GM19395 (cell line): Measurements from ENCODE around the gene RNASE13.

Experiments used
- ATAC-seq: cut with Tn5 transposase; IDR thresholded peaks from one replicate; pipeline ENCODE4 v1.9.1; 2021; ENCODE audit warnings: mild to moderate bottlenecking, moderate library complexity; ENCODE audit not compliant: unreplicated experiment

The RNASE13 gene, protein sequence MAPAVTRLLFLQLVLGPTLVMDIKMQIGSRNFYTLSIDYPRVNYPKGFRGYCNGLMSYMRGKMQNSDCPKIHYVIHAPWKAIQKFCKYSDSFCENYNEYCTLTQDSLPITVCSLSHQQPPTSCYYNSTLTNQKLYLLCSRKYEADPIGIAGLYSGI

GRCh38 chr14:21034707-21035106 is at the start of gene RNASE13:
Gene RNASE13 (minus strand): TSS chr14:21034807. CDS start chr14:21034288, 519 bp downstream.
- ATAC-seq: no peak

DNA sequence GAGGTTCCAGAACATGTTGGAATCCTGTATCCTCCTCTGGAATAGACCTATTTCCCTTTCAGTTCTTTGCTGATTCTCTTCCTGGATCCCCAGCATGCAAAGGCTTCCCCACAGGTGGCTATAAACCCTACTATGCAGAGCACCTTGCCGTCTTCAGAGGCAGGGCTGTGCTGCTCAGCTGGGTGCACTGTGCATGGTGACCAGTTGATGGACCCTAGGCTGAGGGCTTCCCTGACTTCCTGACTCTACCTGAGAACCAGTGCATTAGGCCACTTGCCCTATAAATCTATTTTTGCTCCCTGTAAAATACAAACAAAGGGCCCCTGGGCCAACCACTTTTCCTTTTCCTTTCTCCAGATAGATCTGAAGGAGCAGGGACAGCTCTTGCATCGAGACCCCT is 49.8 kb upstream of the RNASE13 start:
- ATAC-seq: no peak

- no peak for ATAC-seq
Measured at GRCh38 chr14:21083565-21084325, 49.1 kb upstream of the RNASE13 start.

- no peak for ATAC-seq
Measured at GRCh38 chr14:21081521-21082142, 47.0 kb upstream of the RNASE13 start.

GRCh38 chr14:21078726-21079125 is 44.1 kb upstream of the RNASE13 start:
- no peak for ATAC-seq

DNA sequence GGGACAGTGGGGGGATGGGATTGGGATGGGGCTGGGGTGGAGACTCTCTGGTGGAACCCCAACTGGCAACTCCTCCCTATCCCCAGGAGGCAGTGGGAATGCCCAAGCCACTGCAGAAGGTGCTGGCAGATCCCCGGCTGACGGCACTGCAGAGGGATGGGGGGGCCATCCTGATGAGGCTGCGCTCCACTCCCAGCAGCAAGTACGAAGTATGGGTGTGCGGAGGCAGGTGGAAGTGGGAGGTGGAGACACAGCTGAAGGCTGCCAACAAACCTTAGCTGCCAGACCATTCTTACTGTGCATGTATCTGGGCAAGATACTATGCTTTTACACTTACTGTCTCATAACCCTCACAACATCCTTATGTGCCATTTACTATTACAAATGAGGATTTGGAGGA is 43.7 kb upstream of the RNASE13 start:
- ATAC-seq: no peak

DNA sequence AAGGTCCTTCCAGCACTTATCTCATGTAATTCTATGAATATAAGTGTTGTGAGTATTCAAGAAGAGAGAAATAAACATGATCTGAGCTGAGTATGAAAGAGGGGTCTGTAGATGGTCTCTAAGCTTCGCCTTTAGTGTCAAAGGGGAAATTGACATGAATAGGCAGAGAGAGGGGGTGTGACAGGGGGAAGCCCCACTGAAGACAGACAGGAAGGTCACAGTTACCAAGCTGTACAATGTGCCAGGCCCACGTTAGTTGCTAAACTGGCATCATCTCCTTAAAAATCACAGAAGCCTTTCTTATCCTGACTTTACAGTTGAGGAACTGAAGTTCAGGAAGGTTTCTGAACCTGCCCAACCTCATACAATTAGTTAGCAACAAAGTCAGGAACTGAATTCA is 43.1 kb upstream of the RNASE13 start:
- ATAC-seq: no peak

DNA sequence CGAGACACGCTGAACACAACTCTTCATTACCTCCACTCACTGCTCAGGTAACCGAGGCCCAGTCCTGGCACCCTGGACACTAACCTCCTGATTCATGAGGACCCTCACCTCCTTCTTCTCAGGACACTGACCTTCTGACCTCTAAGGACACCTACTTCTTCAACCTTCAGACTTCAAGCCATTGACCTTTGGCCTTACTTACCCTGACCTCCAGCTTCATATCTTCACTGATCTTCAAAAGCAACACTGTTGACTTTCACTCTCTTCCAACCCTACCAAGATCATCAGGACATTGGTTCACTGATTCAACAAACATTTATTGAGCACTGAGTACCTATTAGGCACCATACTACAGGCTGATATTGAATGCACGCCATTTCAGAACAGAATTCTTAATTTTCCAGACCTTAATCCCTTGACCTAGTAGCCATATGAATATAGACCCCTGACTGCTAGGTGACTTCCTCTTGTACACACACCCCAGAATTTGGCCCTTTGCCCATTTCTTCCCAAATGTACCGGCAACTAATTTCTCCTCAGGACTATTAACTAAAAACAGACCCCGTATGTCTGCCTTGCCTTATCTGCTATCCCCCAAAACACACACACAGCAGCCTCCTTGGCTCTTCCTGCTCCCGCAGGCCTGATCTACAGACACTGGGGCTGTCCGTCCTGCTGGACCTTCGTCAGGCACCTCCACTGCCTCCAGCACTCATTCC is 41.3 kb upstream of the RNASE13 start:
- no peak for ATAC-seq

DNA sequence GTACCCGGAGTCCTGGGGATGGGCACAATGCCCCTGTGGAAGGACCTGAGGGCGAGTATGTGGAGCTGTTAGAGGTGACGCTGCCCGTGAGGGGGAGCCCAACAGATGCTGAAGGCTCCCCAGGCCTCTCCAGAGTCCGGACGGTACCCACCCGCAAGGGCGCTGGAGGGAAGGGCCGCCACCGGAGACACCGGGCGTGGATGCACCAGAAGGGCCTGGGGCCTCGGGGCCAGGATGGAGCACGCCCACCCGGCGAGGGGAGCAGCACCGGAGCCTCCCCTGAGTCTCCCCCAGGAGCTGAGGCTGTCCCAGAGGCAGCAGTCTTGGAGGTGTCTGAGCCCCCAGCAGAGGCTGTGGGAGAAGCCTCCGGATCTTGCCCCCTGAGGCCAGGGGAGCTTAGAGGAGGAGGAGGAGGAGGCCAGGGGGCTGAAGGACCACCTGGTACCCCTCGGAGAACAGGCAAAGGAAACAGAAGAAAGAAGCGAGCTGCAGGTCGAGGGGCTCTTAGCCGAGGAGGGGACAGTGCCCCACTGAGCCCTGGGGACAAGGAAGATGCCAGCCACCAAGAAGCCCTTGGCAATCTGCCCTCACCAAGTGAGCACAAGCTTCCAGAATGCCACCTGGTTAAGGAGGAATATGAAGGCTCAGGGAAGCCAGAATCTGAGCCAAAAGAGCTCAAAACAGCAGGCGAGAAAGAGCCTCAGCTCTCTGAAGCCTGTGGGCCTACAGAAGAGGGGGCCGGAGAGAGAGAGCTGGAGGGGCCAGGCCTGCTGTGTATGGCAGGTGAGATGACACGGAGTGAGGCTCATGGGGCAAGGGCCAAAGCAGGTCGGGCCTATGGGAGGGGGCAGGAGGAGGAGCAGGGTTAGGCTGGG is 40.0 kb upstream of the RNASE13 start:
- no peak for ATAC-seq

- no peak for ATAC-seq
Measured at GRCh38 chr14:21073921-21074320, 39.3 kb upstream of the RNASE13 start.

DNA sequence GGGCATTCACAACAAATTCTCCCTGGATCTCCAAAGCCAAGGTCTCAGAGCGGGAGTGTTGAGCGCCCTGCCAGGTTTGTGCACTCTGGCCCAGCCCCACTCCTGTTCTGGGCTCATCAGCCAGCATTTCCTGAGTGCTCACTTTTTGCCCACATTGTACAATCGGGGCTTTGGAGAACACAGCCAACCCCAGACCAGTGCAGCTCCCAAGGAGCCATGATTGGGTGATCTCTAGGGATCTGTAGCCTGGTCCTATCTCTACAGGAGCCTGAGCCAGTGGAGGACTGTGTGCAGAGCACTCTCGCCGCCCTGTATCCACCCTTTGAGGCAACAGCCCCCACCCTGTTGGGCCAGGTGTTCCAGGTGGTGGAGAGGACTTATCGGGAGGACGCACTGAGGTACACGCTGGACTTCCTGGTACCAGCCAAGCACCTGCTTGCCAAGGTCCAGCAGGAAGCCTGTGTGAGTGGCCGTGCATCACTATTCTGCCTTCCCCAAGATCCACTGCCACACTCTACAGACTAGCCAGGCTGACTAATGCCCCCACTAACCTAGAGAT is 38.3 kb upstream of the RNASE13 start:
- no peak for ATAC-seq

DNA sequence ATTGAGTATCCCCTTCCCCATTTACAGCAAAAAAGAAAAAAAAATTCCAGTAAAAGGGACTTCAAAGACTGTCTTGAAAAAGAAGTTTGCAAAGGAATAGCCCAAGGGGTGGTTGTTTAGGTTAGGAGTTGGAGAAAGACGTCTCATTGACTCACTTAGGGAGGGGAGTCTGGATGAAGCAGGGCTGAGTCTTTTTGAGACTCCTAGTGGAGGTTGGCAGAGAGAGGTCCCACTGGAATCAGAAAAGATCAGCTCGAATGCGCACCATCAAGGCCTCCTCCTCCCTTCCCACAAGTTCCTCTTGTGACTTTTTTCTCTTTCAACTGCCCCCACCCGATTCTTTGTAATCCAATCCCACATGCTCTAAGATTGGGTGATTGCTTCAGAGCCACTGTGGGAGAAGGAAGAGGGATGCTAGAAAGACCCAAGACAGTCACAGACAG is 37.4 kb upstream of the RNASE13 start:
- ATAC-seq: no peak

- peak; percentile 83 for ATAC-seq
Measured at GRCh38 chr14:21071225-21072030, 36.8 kb upstream of the RNASE13 start.

GRCh38 chr14:21070610-21071224 is 36.1 kb upstream of the RNASE13 start:
- peak; percentile 26 for ATAC-seq

DNA sequence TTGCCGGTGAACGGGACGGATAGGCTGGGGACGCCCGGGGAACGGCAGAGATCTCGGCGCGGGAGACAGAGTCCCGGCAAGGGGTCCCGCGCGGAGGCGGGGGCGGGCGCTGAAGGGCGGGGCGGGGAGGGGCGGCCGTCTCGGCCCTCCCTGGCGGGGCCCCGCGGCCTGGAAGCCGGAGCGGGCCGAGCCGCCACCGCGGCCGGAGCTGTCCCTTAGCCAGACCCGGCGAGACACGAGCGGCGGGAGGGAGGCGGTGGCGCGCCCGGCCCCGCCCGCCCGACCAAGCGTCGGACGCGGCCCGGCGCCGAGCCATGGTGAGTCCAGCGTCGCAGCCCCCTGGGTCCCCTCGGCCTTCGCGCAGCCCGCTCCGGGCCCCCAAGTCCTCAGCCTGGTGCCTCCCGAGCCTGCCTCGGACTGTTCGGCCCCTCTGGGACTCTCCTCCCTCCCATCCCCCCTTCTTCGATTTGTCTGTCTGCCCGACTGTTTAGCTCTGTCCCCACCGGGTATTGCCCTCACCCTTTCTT is 35.5 kb upstream of the RNASE13 start, which contains the start of gene ARHGEF40:
TSS of gene ARHGEF40 (plus strand) at position 222 of the 527 bp plus-strand sequence. CDS start at position 315, 93 bp downstream.
- no peak for ATAC-seq

GRCh38 chr14:21069388-21070082 is 34.9 kb upstream of the RNASE13 start:
- ATAC-seq: no peak

GRCh38 chr14:21068521-21069387 is 34.1 kb upstream of the RNASE13 start:
- ATAC-seq: no peak
